Measurements from ENCODE around the gene OLIG1.

Gene OLIG1

GRCh38 chr21:33061233-33061632, 8.7 kb upstream of the OLIG1 start:
- no peak for TF ChIP-seq CTCF (IDR thresholded peaks at IDR 0.05; ENCODE audit: extremely low read depth, missing control alignments)
- DNase-seq (ENCODE audit: low spot score), result no peak

GRCh38 chr21:33063375-33063883, 6.5 kb upstream of the OLIG1 start:
- DNase-seq (ENCODE audit: low spot score), result no peak
- TF ChIP-seq CTCF (IDR thresholded peaks at IDR 0.05; ENCODE audit: extremely low read depth, missing control alignments), result no peak

GRCh38 chr21:33063907-33064622, 5.9 kb upstream of the OLIG1 start:
- no peak for DNase-seq (ENCODE audit: low spot score)
- TF ChIP-seq CTCF (IDR thresholded peaks at IDR 0.05; ENCODE audit: extremely low read depth, missing control alignments), result no peak

GRCh38 chr21:33064623-33065390, 5.1 kb upstream of the OLIG1 start:
- no peak for TF ChIP-seq CTCF (IDR thresholded peaks at IDR 0.05; ENCODE audit: extremely low read depth, missing control alignments)
- no peak for DNase-seq (ENCODE audit: low spot score)

- no peak for DNase-seq (ENCODE audit: low spot score)
- TF ChIP-seq CTCF (IDR thresholded peaks at IDR 0.05; ENCODE audit: extremely low read depth, missing control alignments), result no peak
Measured at GRCh38 chr21:33067043-33067442, 2.9 kb upstream of the OLIG1 start.

- no peak for TF ChIP-seq CTCF (IDR thresholded peaks at IDR 0.05; ENCODE audit: extremely low read depth, missing control alignments)
- DNase-seq (ENCODE audit: low spot score), result no peak
Measured at GRCh38 chr21:33067457-33067856, 2.5 kb upstream of the OLIG1 start.

GRCh38 chr21:33069243-33069642, 698 bp upstream of the OLIG1 start:
- no peak for TF ChIP-seq CTCF (IDR thresholded peaks at IDR 0.05; ENCODE audit: extremely low read depth, missing control alignments)
- DNase-seq (ENCODE audit: low spot score), result no peak

Data from GM20000 (cell line).